GM18507 (cell line): Measurements from ENCODE around the gene SDCBP2.

ENCODE experiments used
- DNase-seq: peaks from one replicate; pipeline ENCODE4 v3.0.0; 2011; ENCODE audit warnings: low read depth; ENCODE audit not compliant: insufficient read length; ENCODE audit errors: extremely low spot score
- FAIRE-seq: peaks from 2 replicates; lab custom pipeline; 2011; peaks lifted over from hg19 to GRCh38; lab: Jason Lieb, UNC

The SDCBP2 gene

DNA sequence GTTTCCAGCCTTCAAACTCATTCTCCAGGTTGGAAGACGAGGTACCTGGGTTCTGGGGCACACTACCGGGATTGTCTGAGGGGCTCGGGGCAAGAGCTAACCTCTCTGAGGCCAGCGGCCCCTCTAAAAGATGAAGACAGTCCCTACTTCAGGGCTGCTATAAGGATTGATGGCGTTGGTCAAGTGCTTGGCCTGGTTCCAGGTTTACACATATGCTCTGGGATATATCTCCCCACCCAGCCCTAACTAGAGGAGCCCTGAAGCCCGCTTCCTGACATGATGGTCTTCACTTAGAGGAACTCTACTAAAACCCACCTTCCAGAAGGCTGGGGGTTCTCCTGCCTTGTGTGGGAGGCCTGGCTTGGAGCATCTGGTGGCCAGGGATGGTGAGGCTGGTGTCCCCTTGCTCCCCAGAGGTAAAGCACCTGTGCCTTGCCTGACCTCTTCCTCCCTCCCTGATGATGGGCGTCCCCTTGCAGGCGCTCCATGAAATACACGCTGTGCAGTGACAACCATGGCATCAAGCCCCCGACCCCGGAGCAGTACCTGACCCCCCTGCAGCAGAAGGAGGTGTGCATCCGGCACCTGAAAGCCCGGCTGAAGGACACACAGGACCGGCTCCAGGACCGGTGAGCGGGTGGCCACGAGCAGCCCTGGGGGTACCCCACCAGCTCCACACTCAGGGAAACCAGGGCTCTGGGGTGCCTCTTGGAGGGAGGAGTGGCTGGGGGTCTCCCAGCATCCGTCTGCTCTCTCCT is 28.7 kb downstream of the SDCBP2 start:
- no peak for DNase-seq
- no peak for FAIRE-seq

DNA sequence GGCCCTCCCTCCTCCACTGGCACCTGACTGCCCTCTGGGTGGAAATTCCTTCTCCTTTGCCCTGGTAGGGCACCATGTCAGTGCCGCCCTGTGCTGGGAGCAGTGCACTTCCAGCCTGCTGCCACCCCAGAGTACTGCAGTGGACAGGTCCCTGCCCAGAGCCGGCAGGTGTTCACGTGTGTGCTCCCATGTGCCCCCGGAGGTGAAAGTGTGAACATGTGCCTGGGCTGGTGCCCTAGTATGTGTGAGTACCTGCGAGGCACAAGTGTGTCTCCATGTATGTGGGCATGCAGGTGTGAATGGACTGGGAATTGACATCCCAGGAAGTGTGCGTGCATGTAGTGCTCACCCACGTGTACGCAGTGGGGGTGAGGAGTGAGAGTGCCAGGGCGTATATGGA is 29.4 kb downstream of the SDCBP2 start:
- DNase-seq: no peak

DNA sequence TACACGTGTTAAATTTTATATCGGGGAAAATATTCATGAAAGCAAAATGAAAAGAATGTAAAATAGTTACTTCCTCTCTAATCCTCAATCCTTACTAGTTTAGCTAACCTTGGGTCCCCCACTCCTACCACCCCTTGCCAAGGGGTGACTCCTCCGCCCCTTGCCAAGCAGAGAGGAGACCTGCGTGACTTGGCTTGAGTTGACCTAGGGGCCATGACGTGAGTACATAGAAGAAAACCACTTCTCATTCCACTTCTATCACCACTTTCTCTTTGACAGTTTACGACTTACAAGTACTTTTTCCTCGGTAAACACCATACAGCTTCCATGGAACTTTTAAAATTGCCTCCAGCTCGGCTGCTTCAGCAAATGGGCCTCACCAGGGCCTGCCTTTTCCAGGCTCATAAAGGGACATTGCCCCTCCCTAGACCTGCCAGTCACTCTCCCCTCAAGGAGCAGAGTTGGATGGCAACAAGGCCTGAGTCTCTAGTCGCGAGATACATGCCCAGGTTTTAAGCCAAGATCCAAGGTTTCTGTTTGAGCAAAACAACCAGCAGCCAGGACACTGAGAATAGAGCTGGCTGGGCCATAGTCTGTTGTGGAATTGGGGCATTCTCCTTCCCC is 29.9 kb downstream of the SDCBP2 start:
- FAIRE-seq: no peak
- DNase-seq: no peak

More for the DNA sequence above, 29.4 kb downstream of the SDCBP2 start:
- no peak for FAIRE-seq

DNA sequence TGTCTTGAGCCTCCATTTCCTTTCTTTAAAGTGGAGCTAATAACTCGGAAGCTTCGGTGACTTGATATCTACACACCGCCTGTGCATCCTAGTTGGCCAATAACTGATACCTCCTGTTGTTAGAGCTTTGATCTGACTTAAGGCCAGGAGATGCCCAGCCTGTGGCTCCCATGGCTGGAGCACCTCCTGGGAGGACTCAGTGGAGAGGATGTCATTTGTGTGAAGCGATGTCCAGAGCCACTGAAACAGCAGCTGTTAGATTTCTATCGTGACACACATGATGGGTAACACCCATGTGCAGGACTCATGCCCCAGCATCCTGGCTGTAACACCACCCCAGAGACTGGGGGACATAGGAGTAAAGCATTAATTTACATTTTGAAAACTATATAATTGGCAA is 30.8 kb downstream of the SDCBP2 start:
- FAIRE-seq (no peak), DNase-seq (no peak)

DNA sequence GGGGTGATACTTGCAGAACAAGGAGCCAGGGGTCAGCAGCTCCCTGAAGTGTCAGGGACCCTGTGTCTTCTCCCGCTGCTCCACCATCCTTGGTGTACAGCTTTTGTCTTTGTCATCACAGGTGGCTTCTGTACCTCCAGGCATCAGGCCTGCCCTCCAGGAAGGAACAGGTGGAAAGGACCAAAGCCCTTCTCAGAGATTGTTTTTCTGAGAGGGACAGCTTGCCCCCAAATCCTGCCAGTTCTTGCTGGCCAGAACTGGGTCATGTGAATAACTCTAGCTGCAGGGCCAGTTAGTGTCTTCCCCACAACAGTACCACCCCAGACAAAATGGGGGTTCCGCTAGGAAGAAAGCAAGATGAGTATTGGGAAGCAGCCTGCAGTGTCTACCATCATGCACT is 31.5 kb downstream of the SDCBP2 start:
- FAIRE-seq: no peak
- DNase-seq: no peak

DNA sequence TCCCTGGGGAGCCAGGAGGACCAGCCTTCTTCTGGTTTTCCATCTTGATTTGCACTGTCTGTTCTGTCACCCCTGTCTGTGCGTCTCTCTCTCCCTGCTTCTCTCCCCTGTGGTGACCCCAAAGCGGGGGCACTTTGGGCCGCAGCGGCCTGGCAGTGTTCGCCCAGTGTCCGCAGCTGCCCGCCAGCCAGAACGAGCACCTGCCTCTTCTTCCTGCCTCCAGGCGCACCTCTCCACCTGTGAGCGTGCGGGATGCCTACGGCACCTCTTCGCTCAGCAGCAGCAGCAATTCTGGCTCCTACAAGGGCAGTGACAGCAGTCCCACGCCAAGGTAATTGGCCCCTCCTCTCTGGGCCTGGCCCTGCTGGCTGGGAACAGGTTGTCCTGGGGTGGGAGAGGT is 32.0 kb downstream of the SDCBP2 start:
- no peak for FAIRE-seq

DNA sequence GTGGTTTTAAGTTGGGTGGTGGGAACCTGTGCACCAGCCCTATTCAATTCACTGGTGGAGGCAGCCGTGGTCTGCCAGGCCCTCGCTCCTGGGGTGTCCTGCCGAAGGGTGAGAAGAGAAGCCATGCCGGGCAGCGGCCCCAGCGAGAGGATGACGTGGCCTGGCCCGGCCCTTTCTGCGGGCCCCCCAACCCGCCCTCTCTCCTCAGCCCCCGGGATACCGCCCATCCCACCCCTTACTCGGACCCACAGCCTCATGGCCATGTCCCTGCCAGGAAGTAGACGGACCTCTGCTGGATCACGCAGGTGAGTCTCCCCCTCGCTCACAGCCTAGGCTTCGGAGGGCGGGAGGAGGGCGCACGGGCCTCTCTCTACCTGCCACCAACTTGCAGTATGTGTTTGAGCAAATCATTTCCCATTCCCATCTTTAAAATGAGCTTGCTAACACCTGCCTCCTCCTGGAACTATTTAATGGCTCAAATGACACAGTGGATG is 32.8 kb downstream of the SDCBP2 start:
- DNase-seq: no peak
- no peak for FAIRE-seq

More for the DNA sequence above, 32.0 kb downstream of the SDCBP2 start:
- DNase-seq: no peak

DNA sequence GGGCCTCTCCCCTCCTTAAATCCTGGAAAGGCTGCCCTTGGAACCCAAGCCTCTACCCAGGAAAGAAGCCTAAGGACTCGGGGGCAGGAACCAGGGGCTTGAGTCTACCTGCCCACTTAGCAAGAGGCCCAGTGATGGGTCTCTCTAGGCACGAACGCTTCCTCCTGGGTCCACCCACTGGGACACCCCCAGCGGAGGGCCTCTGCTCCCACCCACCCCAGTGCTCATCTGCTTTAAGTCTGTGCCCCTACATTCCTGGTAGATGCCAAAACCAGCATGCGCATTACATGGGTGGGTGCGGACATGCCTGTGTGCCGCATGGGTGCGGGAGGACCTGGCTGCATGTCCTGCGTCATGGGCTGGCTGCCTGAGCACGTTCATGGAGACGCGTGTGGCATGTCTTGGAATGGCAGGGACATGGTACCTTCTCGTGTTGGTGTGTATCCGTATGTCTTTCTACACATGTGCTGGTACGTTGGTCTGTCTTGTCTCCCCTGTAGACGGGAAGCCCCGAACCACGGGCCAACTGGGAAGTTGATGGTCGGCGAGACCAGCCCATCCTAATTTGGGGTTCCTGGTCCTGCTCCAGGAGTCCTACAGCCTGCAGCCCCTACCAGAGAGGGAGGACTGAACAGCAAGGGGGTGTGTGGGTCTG is 33.5 kb downstream of the SDCBP2 start:
- FAIRE-seq: no peak
- DNase-seq: no peak

DNA sequence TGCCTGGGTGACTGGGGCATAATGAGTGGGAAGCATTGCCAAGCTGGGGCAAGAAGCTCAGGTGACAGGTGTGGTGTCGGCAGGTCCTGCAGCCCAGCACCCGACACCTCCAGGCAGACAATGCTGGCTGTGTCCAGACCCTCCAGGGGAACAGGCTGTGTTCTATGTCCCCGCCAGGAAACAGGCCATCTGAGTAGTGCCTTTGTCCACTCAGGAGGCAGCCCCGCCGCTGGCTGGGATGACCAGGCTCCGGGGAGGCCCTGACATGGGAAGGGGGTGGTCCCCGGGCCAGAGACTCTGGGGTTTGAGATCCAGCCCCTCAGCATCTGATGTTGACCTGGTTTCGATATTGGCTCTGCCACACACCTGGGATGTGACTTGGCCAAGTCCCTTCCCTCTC is 34.4 kb downstream of the SDCBP2 start:
- DNase-seq: no peak
- FAIRE-seq: no peak

DNA sequence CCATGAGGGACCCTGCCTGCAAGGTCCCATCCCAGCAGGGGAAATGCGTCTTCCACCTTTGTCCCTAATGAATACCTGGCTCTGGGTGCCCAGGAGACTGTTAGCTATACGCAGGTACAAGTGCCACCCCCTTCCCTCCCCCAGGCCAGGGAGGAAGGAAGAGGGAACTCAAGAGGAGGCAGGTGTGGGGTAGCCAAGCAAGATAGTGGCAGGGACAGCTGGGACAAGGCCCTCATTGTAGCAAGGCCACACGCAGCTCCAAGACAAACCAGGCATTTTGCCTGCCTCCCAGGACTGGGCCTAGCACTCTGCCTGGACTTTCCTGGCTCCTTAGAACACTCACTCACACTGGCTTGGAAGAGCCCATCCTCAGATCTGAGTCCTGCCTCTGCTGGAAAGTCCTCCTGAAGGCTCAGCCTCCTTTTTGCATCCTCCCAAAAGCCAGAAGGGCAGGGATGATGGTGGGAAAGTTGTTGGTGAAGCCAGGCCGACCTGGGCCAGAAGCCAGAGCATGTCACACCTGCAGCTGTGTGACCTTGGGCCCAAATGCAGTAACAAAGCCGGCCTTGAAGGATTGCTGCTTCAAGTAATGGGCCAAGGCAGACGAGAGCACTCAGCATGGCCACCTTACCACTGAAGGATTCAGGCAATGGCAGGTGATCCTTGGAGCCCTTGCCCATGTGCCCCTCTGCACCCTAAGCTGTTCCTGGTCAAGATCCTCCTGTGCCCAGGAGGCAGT is 35.1 kb downstream of the SDCBP2 start:
- FAIRE-seq (no peak), DNase-seq (no peak)

DNA sequence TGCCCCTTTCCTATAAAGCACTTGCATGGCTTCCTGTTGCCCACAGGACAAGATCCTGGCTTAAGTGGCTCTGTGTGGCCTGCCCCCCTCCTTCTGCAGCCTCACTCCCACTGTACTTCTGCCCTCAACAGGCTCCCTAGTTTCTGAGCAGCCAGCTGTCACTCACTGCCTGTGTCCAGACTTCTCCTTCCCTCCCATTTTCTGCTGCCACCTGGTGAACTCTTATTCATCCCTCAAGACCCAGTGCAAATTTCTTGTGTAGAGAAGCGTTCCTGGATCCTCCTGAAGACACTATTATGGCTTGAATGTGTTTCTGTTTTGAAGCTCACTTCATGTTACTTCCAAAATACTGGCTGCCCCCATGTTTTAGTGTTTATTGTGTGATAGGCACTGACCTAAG is 36.3 kb downstream of the SDCBP2 start:
- DNase-seq (no peak), FAIRE-seq (no peak)

DNA sequence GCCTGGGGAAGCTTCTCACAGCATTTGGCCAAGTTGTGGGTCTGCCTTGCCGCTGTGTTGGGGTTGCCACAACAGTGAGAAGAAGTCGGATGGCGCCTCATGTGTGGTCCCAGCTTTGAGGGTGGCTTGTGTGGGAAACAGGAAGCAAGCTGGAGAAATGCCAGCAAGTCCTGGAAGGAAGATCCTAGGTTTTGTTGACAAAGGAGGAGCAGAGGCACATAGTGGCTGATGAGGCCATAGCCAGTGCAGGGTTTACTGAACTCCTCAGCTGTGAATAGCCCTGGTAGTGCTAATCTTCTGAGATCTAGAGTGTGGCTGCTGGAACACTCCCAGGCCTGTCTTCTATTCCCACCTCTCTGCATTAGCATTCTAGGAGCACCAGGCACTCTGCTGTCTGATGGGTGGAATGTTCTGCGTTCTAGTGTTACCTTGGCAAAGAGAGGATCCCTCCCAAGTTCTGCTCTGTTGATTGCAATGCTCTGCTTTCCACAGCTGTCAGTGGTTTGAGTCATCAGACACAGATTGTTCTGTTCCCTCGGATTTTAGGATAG is 37.7 kb downstream of the SDCBP2 start:
- DNase-seq (no peak), FAIRE-seq (no peak)

DNA sequence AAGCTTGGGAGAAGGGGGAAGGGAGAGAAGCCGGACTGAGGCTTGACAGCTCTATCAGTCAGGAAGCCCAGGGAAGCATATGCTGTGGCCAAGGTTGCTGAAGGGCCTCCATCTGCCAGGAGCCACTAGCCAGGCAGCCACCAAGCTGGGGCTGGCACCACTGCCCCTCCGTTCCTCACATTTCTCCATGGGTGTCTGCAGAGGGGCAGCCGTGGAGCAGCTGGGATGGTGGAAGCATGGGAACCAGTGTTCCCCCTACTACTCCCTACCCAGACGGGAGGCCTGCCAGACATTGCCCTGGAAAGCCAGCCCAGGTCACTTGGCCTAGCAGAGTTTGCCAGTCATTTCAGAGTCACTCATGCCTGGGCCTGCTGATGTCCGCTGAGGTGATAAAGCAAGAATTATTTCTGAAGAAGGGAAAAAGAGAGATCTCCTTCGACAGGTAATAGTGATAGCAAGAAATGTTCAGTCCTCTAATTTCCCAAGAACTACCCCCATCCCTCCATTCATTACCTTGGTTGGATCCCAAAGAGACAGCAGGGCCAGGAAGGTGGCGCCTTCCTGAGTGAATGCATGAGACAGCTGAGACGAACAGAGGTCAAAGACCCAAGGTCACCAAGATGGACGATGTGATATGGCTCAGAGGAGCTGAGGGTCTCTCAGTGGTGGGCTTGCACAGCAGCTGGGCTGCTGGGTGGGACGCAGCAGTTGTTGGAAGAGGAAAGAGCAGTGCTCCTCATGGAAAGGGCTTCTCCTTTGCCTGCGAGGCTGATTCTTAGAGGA is 41.0 kb downstream of the SDCBP2 start:
- no peak for DNase-seq
- no peak for FAIRE-seq

DNA sequence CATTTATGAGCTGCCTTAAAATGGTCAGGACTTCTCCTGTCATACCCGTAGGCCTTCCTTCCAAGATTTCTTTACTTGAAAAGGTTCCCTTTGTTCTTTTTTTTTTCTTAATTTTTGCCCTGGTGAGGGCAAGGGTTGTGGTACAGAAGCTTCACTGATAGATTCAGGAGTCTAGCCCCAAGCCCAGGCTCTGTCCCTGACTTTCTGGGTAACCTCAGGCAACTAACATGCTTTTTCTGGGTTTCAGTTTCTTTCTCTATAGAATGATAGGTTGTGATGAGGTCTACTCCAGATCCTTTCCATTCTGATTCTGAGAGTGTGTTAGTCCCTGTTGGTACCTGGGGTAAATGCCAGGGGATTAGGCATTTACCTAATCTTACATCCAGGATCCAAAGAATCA is 41.6 kb downstream of the SDCBP2 start:
- FAIRE-seq: no peak

DNA sequence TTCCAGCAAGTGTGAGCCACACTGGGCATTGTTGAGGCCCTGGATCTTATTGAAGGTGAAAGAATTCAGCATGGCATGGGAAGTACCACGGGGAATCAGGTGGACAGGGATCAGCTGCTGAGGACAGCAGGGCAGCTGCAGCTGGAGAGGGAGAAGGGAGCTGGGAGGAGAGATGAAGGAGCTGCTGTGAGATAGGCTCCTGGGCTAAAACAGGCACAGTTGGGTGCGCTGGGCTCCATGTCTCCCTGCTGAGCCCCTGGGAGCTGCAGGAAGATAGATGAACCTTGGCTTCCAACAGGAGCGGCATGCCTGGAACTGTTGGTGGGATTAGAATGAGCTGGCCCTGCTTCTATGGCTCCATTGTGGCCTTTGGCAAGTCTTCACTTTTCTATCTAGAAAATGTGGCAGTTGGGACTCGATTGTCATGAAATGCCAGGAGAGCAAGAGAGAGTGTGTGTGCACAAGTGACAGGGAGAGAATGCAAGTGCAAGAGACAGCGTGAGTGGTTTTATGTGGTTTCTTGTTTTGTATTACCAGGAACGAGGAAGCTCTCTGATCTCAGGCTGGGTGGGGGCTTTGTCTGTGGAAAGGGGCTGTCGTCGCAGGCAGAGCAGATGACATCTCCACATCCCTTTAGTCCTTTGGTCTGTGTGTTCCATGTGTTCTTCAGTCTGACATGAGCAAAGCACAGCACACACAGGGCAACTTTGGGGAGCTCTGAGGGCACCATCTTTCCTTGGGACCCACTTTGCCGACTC is 42.5 kb downstream of the SDCBP2 start:
- FAIRE-seq: no peak
- DNase-seq: no peak

More for the DNA sequence above, 41.6 kb downstream of the SDCBP2 start:
- no peak for DNase-seq

DNA sequence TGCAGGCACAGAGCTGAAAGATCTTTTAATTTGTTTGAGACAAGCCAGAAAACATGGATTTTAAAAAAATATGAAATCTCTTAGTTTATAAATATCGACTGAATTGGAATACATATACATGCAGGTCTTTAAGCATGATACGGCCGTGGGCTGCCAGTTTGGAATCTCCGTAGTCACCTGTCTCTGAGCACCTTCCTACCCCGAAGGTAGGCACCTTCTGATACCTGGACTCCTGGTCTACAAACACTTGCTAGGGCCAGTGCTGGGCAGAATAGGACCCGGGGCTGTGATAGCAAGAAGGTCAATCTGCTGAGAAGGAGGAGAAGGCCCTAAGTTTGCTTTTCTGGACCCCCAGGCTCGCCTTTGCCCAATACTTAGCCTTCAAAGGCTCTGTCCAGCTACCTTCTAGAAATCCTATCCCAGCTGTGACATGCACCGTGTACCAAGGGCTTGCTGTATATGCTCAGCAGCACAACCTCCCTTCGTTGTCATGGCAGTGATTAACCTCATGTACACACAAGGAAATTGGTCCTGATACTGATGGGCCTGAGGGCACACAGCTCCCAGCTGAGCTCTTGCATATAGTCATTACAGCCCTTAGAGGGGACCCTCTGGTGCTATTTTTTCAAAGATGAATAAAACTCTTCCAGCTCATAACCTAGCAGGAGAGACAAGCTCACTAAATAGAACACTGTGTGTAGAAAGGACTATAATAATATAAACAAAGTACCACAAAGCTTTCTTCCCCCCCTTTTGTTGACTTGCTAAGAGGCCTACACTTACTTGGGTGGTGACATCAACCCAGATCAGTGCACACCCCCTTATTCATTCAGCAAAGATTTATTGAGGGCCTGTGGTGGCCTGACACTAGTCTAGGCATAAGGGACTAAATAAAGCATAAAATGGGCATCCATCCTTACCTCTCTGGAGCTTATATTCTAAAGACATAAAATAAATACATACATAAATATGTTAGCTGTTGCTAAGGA is 45.1 kb downstream of the SDCBP2 start:
- DNase-seq: no peak
- no peak for FAIRE-seq

DNA sequence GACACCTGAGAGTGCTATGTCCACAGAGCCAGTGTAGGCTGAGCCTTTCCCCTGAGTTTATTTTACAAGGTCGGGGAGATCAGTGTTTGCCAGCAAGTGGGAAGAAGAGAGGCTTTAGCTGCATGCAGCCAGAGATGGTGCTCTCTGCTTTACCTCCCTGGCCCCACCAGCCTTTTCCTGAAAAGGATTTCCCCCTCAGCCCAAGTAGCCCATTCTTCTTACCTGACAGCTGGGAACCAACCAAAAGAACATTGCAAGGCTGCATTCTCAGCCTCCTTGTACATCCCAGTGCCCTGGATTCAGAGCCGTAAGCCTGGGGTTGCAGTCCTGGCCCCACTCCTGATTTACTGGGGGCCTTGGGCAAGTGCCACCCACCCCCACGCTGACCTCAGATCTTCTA is 46.0 kb downstream of the SDCBP2 start:
- DNase-seq: no peak

More for the DNA sequence above, 46.0 kb downstream of the SDCBP2 start:
- no peak for FAIRE-seq
